MM.1S (cell line): ENCODE measurements around the gene ATP8B4.

Experiments
- CTCF ChIP-seq: fragments of 300-600 bp; sonication (generic); IDR thresholded peaks from 2 replicates; pipeline ENCODE4 v1.5.1; 2016; ENCODE audit warnings: antibody characterized with exemption, low read length, mixed read lengths
- EZH2 ChIP-seq: fragments of 300-600 bp; sonication (generic); optimal IDR thresholded peaks from 2 replicates; pipeline ENCODE3; 2017; ENCODE audit warnings: low read depth, mild to moderate bottlenecking, antibody characterized with exemption, low read length, mixed read lengths
- EZH2phosphoT487 ChIP-seq: fragments of 300-600 bp; sonication (generic); IDR thresholded peaks from 2 replicates; pipeline ENCODE4 v1.6.1; 2018; ENCODE audit warnings: antibody characterized with exemption, low read length

GRCh38 chr15:49848282-49848724 lies 270.7 kb downstream of the ATP8B4 start:
- TF ChIP-seq CTCF (no peak), EZH2 (no peak), EZH2phosphoT487 (no peak)
